Activated CD8-positive, alpha-beta T cell treated with anti-CD3 and anti-CD28 coated beads, Interleukin-2, amount 10 ng/mL, durations not matched to agents 7 days and 5 days (primary cell): ENCODE data around the gene KIF26B. TPM values are rescaled to one million over a fixed set of nuclear protein-coding genes. Genes with fewer than 3 reads are reported as not detected.
"Not testable (repeated sequence)": the region's sequence is repeated elsewhere in the genome, so short reads cannot be mapped to it uniquely, and the experiment has no call there.

Experiments
- ATAC-seq: fragments of 150-1000 bp; cut with Tn5 transposase; one replicate; pipeline ENCODE4 v1.10.0; 2021; ENCODE audit warnings: moderate library complexity
- CTCF ChIA-PET: fragments of 350-600 bp; sonication (Branson Sonifier 250); formaldehyde crosslinking; loops from one replicate; lab custom pipeline; 2021; ENCODE audit warnings: antibody characterized with exemption; lab: Charles Lee
- POLR2A ChIA-PET: fragments of 350-600 bp; sonication (Branson Sonifier 250); formaldehyde crosslinking; loops from one replicate; lab custom pipeline; 2021; ENCODE audit warnings: antibody characterized with exemption; lab: Charles Lee
- DNase-seq: peaks from one replicate; pipeline ENCODE4 v3.0.0-alpha.2; 2020
- H3K27ac Mint-ChIP-seq: one replicate; pipeline ENCODE4 v1.8.0; 2021; ENCODE audit warnings: mild to moderate bottlenecking, mixed read lengths
- H3K27me3 Mint-ChIP-seq: one replicate; pipeline ENCODE4 v1.8.0; 2021; ENCODE audit warnings: low read depth, mixed read lengths
- H3K36me3 Mint-ChIP-seq: one replicate; pipeline ENCODE4 v1.8.0; 2021; ENCODE audit warnings: low read depth, mixed read lengths
- H3K4me1 Mint-ChIP-seq: one replicate; pipeline ENCODE4 v1.8.0; 2021; ENCODE audit warnings: low read depth, mixed read lengths
- H3K4me3 Mint-ChIP-seq: one replicate; pipeline ENCODE4 v1.8.0; 2021; ENCODE audit warnings: mild to moderate bottlenecking, mixed read lengths
- H3K9me3 Mint-ChIP-seq: one replicate; pipeline ENCODE4 v1.8.0; 2022; ENCODE audit warnings: mixed read lengths; ENCODE audit not compliant: insufficient read depth
- total RNA-seq, 2 experiments: library from RNA; stranded (reverse); gene quantifications; one replicate each; pipeline ENCODE4 v1.2.3, GENCODE V29; 2021

The KIF26B gene
- total RNA-seq, 2 experiments from 2014 or later = 0.03 to 0.08 TPM

DNA sequence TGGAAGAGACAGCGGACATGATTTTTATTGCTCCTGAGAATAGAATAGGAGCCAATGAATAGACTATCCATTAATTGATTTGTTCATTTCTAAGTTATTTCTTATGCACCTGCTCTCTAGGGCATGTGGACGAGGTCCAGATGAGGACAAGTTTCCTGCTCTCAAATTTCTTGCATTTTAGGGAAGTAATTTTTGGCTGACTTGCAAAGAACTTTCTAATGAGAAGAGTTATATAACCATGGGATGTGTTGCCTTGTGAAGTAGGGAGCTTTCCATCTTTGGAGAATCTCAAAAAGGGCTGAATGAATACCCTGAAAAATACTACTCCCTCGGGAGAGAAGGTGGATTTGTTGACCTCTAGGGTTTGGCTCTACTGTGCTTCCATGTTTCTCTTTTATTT is 243.0 kb downstream of the KIF26B start:
- no peaks in the 10 kb centered on the region for H3K36me3 Mint-ChIP-seq
- ATAC-seq = no peak
- ChIA-PET POLR2A (no interaction called here), CTCF (no interaction called here)
- H3K27me3 Mint-ChIP-seq = no peaks in the 10 kb centered on the region
- no peak for DNase-seq
- H3K27ac Mint-ChIP-seq = no peak overlapping the region
- H3K4me3 Mint-ChIP-seq = no peak overlapping the region
- H3K9me3 Mint-ChIP-seq = no peaks in the 10 kb centered on the region
- no peaks in the 10 kb centered on the region for H3K4me1 Mint-ChIP-seq

DNA sequence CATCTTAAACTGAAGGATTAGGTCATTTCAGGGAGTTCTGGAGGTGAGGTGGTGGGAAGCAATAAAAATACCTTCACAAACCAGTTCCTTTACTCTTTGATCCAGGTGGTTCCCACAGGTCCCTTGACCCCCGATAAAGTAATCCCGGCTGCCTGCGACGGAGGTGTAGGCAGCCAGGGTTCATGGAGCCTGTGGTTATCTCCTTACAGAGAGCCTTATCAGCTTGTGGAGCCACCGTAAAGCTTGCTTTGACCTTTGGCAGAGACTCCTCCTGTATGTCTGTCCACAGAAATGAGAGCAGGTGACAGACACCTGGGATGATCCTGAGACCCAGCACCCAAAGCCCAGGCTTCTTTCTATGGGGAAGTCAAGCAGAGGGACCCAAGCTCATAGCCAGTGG is 243.4 kb downstream of the KIF26B start:
- no peaks in the 10 kb centered on the region for H3K27me3 Mint-ChIP-seq
- H3K4me1 Mint-ChIP-seq = no peaks in the 10 kb centered on the region
- no peak overlapping the region for H3K4me3 Mint-ChIP-seq
- DNase-seq = no peak
- POLR2A ChIA-PET = no interaction called here
- ATAC-seq = no peak
- H3K9me3 Mint-ChIP-seq = no peaks in the 10 kb centered on the region
- no peak overlapping the region for H3K27ac Mint-ChIP-seq
- no peaks in the 10 kb centered on the region for H3K36me3 Mint-ChIP-seq
- CTCF ChIA-PET = no interaction called here

DNA sequence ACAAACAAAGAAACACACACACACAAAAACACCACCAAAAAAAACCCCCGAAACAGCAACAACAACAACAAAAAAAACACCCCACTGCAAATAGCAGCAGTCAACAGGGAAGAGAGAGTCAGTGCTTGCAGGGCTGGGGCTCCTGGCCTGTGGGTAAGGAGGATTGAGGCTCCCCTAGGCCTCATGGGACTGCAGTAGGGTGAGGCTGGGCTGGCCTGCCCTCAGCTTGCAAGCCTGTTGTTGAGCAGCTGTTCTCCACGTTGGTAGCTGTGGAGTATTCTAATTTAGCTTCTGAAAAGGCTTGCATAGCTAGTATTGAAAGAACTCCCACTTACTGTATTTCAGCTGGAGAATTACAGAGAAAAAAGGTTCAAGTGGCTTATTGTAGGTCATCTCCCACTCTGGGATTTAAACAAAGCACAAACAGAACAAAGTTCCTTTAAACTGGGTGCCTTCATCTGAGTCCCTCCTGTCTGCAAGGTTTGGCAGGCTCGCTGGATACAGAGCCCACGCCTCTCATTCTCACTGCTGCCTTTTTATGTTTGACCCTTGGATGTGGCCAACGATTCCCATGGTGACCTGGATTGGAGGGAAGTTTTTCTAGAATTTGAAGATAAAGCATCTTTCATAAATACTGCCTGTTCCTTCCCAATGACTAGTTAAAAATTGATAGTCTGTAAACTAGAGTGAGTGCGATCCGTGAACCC is 247.2 kb downstream of the KIF26B start:
- ATAC-seq (no peak), DNase-seq (no peak)
- peaks cover 9% of the 10 kb centered on the region for H3K27me3 Mint-ChIP-seq
- no peak overlapping the region for H3K27ac Mint-ChIP-seq
- no peaks in the 10 kb centered on the region for H3K4me1 Mint-ChIP-seq
- H3K4me3 Mint-ChIP-seq = no peak overlapping the region
- CTCF ChIA-PET = interaction anchor here (1.2 kb wide), 1 partner anchor 249 kb away, joined by 3 read pairs; no protein-coding TSS in a partner anchor
- H3K9me3 Mint-ChIP-seq = no peaks in the 10 kb centered on the region
- no peaks in the 10 kb centered on the region for H3K36me3 Mint-ChIP-seq
- POLR2A ChIA-PET = no interaction called here

DNA sequence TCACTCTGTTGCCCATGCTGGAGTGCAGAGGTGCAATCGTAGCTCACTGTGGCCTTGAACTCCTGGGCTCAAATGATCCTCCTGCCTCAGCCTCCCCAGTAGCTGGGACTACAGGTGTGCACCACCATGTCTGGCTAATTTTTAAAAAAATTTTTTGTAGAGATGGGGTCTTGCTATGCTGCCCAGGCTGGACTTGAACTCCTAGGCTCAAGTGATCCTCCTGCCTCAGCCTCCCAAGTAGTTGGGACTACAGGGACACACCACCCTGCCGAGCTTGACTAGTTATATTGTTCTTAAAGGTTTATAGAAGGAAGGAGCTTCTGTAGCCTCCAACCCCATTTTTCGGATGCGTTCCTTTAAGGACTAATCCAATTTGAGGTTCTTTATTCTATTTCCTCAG is 248.2 kb downstream of the KIF26B start:
- H3K9me3 Mint-ChIP-seq, H3K27ac Mint-ChIP-seq, H3K4me3 Mint-ChIP-seq, DNase-seq, POLR2A ChIA-PET, H3K27me3 Mint-ChIP-seq, ATAC-seq, H3K36me3 Mint-ChIP-seq, H3K4me1 Mint-ChIP-seq: not testable (repeated sequence)
- CTCF ChIA-PET = interaction anchor here (1.2 kb wide), 1 partner anchor 19 kb away, joined by 3 read pairs; no protein-coding TSS in a partner anchor

DNA sequence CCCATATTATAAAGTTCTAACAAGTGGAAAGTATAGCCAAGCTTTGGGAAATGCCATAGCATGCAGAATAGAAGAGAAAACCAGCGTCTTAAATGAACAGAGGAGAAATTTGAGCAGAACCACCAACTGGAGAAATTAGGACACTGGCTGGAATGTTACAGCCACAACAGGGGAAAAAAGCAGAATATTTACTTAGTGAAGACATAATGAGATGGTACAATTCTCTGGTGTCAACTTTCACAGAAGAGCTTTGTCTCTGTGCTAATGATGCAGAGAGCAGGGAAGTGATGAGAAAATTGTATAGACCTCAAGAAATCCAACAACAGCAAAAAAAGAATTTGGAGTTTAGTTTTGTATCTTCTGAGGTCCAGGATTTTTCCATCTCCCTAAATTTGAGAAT is 249.7 kb downstream of the KIF26B start:
- Mint-ChIP-seq H3K9me3 (no peaks in the 10 kb centered on the region), H3K4me3 (no peak overlapping the region), H3K27ac (no peak overlapping the region), H3K4me1 (no peaks in the 10 kb centered on the region), H3K27me3 (peaks cover 9% of the 10 kb centered on the region), H3K36me3 (no peaks in the 10 kb centered on the region)
- ChIA-PET CTCF (no interaction called here), POLR2A (no interaction called here)
- no peak for DNase-seq
- ATAC-seq = no peak

DNA sequence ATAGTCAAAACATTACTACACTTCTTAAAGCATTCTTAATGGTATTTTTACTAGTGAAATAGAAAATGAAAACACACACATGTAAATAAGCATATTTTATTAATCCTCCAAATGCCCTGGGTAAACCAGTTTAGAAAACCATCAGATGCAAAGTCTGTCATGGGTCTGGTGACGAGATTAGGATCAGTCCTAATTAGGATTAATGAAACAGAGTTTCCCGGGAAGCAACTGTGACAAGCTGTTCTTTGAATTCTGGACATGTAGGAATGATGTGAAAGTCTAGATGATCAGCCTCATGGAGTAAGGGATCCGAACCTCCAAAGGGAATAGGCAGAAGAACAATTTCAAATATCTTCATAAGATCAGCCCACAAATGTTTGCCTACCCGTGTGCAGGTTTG is 250.2 kb downstream of the KIF26B start:
- Mint-ChIP-seq H3K4me3 (no peak overlapping the region), H3K4me1 (no peaks in the 10 kb centered on the region), H3K9me3 (no peaks in the 10 kb centered on the region), H3K36me3 (no peaks in the 10 kb centered on the region), H3K27me3 (peaks cover 9% of the 10 kb centered on the region), H3K27ac (no peak overlapping the region)
- no peak for DNase-seq
- CTCF ChIA-PET = no interaction called here
- no peak for ATAC-seq
- POLR2A ChIA-PET = no interaction called here

DNA sequence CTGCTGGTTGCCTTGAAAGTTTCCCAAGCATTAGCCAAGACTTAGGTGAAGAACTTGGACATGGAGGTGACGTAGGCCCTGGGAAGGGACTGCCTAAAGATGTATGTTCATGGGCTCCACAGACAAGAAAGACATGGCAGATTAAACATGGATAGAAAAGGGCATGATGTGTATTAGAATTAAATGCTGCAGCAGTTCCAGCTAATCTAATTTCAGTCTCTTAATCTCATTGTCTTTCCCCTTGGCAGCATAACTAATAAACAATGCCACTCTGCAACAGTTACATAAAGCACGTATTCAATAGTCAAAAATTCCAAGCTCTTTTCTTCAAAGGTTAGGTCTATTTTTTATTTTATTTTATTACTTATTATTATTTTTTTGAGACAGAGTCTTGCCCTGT is 251.6 kb downstream of the KIF26B start:
- Mint-ChIP-seq H3K4me1 (no peaks in the 10 kb centered on the region), H3K9me3 (no peaks in the 10 kb centered on the region), H3K36me3 (no peaks in the 10 kb centered on the region), H3K27me3 (peaks cover 9% of the 10 kb centered on the region), H3K27ac (no peak overlapping the region), H3K4me3 (no peak overlapping the region)
- ChIA-PET POLR2A (no interaction called here), CTCF (no interaction called here)
- DNase-seq (no peak), ATAC-seq (no peak)

DNA sequence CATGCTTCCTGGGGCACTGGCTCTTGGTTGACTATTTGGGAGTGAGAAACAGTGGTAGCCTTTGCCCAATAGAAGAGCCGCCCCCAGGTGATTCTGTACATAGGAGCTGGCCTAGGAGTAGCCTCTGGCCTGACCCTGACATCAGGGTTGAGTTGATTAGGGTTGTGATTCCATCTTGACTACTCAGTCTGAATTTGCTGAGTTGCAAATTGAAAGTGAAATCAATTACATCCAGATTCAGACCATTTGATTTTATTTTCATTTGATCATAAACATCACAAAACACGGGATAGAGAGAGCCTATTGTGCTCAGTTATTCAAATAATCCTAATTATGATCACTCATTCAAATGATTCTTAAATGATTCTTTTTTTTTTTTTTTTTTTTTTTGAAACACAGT is 253.2 kb downstream of the KIF26B start:
- Mint-ChIP-seq H3K27me3 (peaks cover 9% of the 10 kb centered on the region), H3K9me3 (no peaks in the 10 kb centered on the region), H3K4me1 (no peaks in the 10 kb centered on the region), H3K4me3 (no peak overlapping the region), H3K36me3 (no peaks in the 10 kb centered on the region), H3K27ac (no peak overlapping the region)
- ChIA-PET CTCF (no interaction called here), POLR2A (no interaction called here)
- ATAC-seq = no peak
- DNase-seq = no peak

DNA sequence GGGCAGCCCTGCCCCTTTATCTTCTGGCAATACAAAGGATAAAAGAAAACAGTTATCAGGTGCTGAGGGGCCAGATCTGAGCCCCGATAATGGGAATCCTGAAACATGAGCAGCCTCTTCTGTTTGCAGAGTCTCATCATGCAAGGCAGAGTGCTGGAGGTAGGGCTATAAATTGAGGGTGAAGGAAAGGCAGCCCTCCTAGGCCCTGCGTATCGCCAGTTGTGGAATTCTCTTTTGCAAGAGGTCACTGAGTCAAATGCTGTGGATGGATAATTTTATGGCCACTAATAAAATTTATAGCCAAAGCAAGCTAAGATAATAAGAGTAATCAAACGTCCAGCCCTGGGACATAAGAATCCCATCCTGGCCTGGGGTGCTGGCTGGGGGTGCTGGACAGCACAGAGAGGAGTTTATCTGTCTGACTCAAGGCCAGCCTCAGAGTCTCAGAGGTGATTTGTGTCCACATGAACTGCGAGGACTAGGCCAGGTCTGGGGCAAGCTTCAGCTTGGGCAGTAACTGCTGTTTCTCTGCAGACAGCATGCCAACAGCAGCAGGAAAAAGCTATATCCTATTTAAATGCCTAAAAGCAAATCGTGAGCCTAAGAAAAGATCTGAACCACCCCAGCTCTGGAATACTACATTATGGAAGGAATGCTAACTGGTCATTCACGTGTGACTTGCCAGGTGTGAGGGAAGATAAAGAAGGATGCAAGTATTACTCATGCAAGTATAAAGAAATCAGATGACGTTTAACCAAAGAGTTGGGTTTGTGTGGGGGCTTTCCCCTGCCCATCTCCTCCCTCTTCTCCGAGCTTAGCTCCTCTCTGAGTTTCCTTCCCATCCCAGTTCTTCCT is 254.8 kb downstream of the KIF26B start:
- CTCF ChIA-PET = no interaction called here
- Mint-ChIP-seq H3K4me3 (no peak overlapping the region), H3K4me1 (no peaks in the 10 kb centered on the region), H3K27me3 (peaks cover 6% of the 10 kb centered on the region), H3K9me3 (no peaks in the 10 kb centered on the region), H3K27ac (no peak overlapping the region), H3K36me3 (no peaks in the 10 kb centered on the region)
- DNase-seq (no peak), ATAC-seq (no peak)
- POLR2A ChIA-PET = no interaction called here

DNA sequence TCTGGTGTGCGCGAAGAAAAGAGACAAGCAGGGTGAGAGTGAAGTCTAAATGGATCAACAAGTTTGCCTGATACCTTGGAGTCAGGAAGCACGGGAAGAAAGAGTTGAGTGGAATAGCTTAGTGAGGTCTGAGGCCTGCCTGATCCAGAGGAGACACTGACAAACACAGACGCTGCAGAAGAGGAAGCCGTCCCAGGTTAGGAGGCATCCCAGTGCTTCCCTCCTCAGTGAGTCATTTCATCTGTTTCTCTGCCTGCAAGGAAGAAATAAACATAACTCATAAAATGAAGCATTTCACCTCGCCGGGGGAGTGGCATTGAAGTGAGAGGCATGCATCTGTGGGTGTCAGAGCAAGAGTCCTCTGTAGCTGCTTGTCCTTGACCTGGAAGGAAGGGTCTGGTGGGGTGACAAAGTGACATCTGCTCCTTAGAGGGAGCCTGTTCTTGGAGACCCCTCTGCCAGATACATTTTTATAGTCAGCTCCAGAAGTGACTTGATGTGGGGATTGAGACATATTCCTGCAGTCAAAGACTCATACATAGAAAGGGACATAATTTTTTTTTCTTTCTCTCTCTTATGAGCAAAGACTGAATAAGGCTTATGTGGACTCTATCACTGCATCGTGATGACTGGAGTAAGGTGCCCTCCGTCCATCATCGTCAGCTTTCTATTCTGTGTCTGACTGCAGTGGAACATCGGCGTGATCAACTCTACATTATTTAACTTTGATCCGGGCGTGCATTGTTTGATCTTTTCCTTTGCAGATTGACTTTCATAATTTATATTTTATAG is 256.7 kb downstream of the KIF26B start:
- Mint-ChIP-seq H3K27ac (no peak overlapping the region), H3K27me3 (no peaks in the 10 kb centered on the region), H3K9me3 (no peaks in the 10 kb centered on the region), H3K4me1 (no peaks in the 10 kb centered on the region), H3K36me3 (no peaks in the 10 kb centered on the region), H3K4me3 (no peak overlapping the region)
- ChIA-PET CTCF (no interaction called here), POLR2A (no interaction called here)
- no peak for ATAC-seq
- no peak for DNase-seq

DNA sequence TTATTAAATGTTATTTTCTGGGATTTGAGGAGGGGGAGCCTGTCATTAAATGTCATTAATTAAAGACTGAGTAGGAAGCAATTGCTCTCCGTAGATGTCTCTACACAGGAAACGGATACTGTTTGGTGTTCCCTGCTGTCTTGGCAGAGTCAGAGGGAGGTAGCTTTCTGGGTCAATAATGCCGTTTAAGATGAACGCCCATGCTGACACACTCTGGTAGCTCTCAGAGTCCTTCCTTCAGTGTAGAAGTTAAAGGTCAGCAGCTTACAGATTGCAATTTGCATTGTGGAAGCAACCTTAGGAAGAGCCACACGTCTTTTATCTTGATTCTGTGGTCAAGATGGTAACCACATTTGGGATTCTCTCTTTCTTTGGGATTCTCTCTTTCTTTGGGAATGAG is 257.5 kb downstream of the KIF26B start:
- Mint-ChIP-seq H3K27ac (no peak overlapping the region), H3K36me3 (no peaks in the 10 kb centered on the region), H3K27me3 (no peaks in the 10 kb centered on the region), H3K4me1 (no peaks in the 10 kb centered on the region), H3K9me3 (no peaks in the 10 kb centered on the region), H3K4me3 (no peak overlapping the region)
- no peak for DNase-seq
- POLR2A ChIA-PET = no interaction called here
- CTCF ChIA-PET = no interaction called here
- ATAC-seq = no peak

DNA sequence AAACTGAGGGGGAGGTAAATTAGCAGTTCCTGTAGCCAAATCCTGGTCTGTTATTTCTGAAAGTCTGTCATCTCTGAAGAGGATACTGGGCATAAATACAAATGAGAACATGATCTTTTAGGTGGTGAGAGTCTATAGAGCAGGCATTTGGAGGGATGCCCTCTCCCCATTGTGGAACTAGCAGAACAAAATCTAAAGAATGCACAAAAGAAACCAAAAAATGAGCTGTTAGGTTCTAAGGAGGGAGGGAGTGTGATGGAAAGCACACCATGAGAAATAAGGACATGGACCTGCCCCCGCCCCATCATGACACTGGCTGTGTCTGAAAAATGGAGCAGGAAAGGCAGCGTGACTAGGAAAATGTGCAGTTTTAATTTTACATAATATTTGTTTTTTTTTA is 262.0 kb downstream of the KIF26B start:
- no peak overlapping the region for H3K4me3 Mint-ChIP-seq
- ATAC-seq = no peak
- H3K36me3 Mint-ChIP-seq = no peaks in the 10 kb centered on the region
- no peaks in the 10 kb centered on the region for H3K27me3 Mint-ChIP-seq
- ChIA-PET POLR2A (no interaction called here), CTCF (no interaction called here)
- no peak for DNase-seq
- H3K9me3 Mint-ChIP-seq = no peaks in the 10 kb centered on the region
- no peak overlapping the region for H3K27ac Mint-ChIP-seq
- no peaks in the 10 kb centered on the region for H3K4me1 Mint-ChIP-seq
